Nephron progenitor cell (in vitro differentiated cells): Measurements from ENCODE around the gene NUDT9.
A peak's percentile ranks its signal among the peaks of the same experiment; 100 is the strongest.
"Not testable (repeated sequence)": the region's sequence is repeated elsewhere in the genome, so short reads cannot be mapped to it uniquely, and the experiment has no call there.

Source experiments
- DNase-seq: peaks from one replicate; pipeline ENCODE4 v3.0.0; 2021
- H3K27ac Mint-ChIP-seq: 2 replicates; pipeline ENCODE4 v1.8.0; 2021; ENCODE audit warnings: mild to moderate bottlenecking, moderate library complexity, mixed read lengths
- H3K27me3 Mint-ChIP-seq: 2 replicates; pipeline ENCODE4 v1.8.0; 2021; ENCODE audit warnings: mild to moderate bottlenecking, low read depth, mixed read lengths; ENCODE audit not compliant: poor library complexity
- H3K36me3 Mint-ChIP-seq: 2 replicates; pipeline ENCODE4 v1.8.0; 2021; ENCODE audit warnings: low read depth, mixed read lengths
- H3K4me1 Mint-ChIP-seq: 2 replicates; pipeline ENCODE4 v1.8.0; 2021; ENCODE audit warnings: mixed read lengths
- H3K4me3 Mint-ChIP-seq: 2 replicates; pipeline ENCODE4 v1.8.0; 2021; ENCODE audit warnings: mild to moderate bottlenecking, moderate library complexity, mixed read lengths
- H3K9me3 Mint-ChIP-seq: 2 replicates; pipeline ENCODE4 v1.8.0; 2021; ENCODE audit warnings: mild to moderate bottlenecking, moderate library complexity, mixed read lengths
- CTCF ChIP-seq: fragments of 200-600 bp; sonication (generic); IDR thresholded peaks from 2 replicates; pipeline ENCODE4 v1.5.0; 2021; ENCODE audit warnings: antibody characterized with exemption

The NUDT9 gene

GRCh38 chr4:87416965-87417364, 5.4 kb upstream of the NUDT9 start:
- Mint-ChIP-seq H3K36me3 (peaks cover 6% of the 10 kb centered on the region), H3K4me1 (peaks cover 36% of the 10 kb centered on the region), H3K27ac (no peak overlapping the region), H3K9me3 (peaks cover 35% of the 10 kb centered on the region), H3K4me3 (no peak overlapping the region), H3K27me3 (peaks cover 4% of the 10 kb centered on the region)
- no peak for DNase-seq
- TF ChIP-seq CTCF: no peak

GRCh38 chr4:87418410-87418809, 4.0 kb upstream of the NUDT9 start:
- not testable (repeated sequence) for H3K27me3 Mint-ChIP-seq, DNase-seq, H3K36me3 Mint-ChIP-seq, H3K4me3 Mint-ChIP-seq
- Mint-ChIP-seq H3K4me1 (peaks cover 51% of the 10 kb centered on the region), H3K27ac (peak overlapping the region; percentile 58), H3K9me3 (peaks cover 38% of the 10 kb centered on the region)

- TF ChIP-seq CTCF: no peak
- Mint-ChIP-seq H3K27me3 (peaks cover 4% of the 10 kb centered on the region), H3K36me3 (peaks cover 6% of the 10 kb centered on the region), H3K9me3 (peaks cover 33% of the 10 kb centered on the region), H3K4me1 (peaks cover 62% of the 10 kb centered on the region), H3K27ac (peak overlapping the region; percentile 93), H3K4me3 (peak overlapping the region; percentile 33)
- DNase-seq: no peak
Measured at GRCh38 chr4:87419578-87420249, 2.7 kb upstream of the NUDT9 start.

- Mint-ChIP-seq H3K36me3 (peaks cover 6% of the 10 kb centered on the region), H3K9me3 (peaks cover 30% of the 10 kb centered on the region), H3K27me3 (no peaks in the 10 kb centered on the region), H3K4me3 (peak overlapping the region; percentile 33), H3K27ac (peak overlapping the region; percentile 93), H3K4me1 (peaks cover 67% of the 10 kb centered on the region)
- DNase-seq: no peak
- TF ChIP-seq CTCF: no peak
Measured at GRCh38 chr4:87420276-87420830, 2.0 kb upstream of the NUDT9 start.

GRCh38 chr4:87423317-87424098, 1.1 kb downstream of the NUDT9 start:
- DNase-seq: no peak
- TF ChIP-seq CTCF: no peak
- Mint-ChIP-seq H3K27me3 (no peaks in the 10 kb centered on the region), H3K4me1 (peaks cover 70% of the 10 kb centered on the region), H3K9me3 (peaks cover 13% of the 10 kb centered on the region), H3K27ac (peak overlapping the region; percentile 98), H3K36me3 (peaks cover 10% of the 10 kb centered on the region), H3K4me3 (peak overlapping the region; percentile 89)

- H3K27me3 Mint-ChIP-seq, H3K27ac Mint-ChIP-seq, DNase-seq, H3K9me3 Mint-ChIP-seq: not testable (repeated sequence)
- Mint-ChIP-seq H3K4me1 (peaks cover 64% of the 10 kb centered on the region), H3K36me3 (peaks cover 10% of the 10 kb centered on the region), H3K4me3 (peak overlapping the region; percentile 89)
Measured at GRCh38 chr4:87424099-87424543, 1.7 kb downstream of the NUDT9 start.
